Heart left ventricle (tissue), 13 donors: ENCODE results near the gene THAP4.

Experiments
- POLR2A ChIP-seq, 2 donors: fragments of 450-650 bp; IDR thresholded peaks; one replicate each; pipeline ENCODE4 v1.6.1; 2017; ENCODE audit warnings: antibody characterized with exemption in 2 of 2, mild to moderate bottlenecking in 2 of 2, moderate library complexity in 2 of 2
- TF ChIP-seq, protein P1 (sequence below), 12 donors: fragments of 200-600 bp; sonication (generic) in 4 of 12; IDR thresholded peaks; one replicate each; pipeline versions ENCODE4 v1.5.0 to v1.8.0; 2018 to 2022; ENCODE audit warnings: antibody characterized with exemption in 12 of 12, mild to moderate bottlenecking in 5 of 12
- donor health status: ischemic (EF 13 %, LVEDD 7.1; RV severe dilation, severe dysfunction).
- donor health status: DM: no; HTN: yes; CAD: no.
- donor health status: DM: no; HTN: no; CAD: no.
- donor health status: ischemic (EF 25% LVEDD 6.9; RV normal size, moderate dysfunction).
- donor health status: ischemic (EF 25% LVEDD 5.7; RV mildly dilated, moderate dysfunction).
- donor health status: ischemic (EF 35%, LVEDD 5.7; RV mildly dilated, moderate dysfunction).
- donor health status: nonischemic (EF 11% LVEDD 7.7; RV severe dilation, severe dysfunction).
- donor health status: DM: yes; HTN: yes; CAD: no.
- donor health status: PGD.
- donor health status: ischemic (EF 29% LVEDD 5.4; RV normal size, mild dysfunction).
- donor health status: nonischemic (EF 23%, LVEDD 6.1; RV moderate dilation, normal function).

DNA sequence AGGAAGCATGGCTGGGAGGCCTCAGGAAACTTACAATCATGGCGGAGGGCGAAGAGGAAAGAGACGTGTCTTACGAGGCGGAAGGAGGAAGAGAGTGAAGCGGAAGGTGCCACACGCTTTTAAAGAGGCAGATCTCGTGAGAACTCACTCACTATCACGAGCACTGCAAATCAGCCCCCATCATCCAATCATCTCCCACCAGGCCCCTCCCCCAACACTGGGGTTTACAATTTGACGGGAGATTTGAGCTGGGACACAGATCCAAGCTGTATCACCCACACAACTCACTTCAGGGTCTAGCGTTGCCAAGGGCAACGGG is 83.5 kb downstream of the THAP4 start:
- no peak for TF ChIP-seq POLR2A (IDR thresholded peaks at IDR 0.05)
- TF ChIP-seq, protein P1, sequence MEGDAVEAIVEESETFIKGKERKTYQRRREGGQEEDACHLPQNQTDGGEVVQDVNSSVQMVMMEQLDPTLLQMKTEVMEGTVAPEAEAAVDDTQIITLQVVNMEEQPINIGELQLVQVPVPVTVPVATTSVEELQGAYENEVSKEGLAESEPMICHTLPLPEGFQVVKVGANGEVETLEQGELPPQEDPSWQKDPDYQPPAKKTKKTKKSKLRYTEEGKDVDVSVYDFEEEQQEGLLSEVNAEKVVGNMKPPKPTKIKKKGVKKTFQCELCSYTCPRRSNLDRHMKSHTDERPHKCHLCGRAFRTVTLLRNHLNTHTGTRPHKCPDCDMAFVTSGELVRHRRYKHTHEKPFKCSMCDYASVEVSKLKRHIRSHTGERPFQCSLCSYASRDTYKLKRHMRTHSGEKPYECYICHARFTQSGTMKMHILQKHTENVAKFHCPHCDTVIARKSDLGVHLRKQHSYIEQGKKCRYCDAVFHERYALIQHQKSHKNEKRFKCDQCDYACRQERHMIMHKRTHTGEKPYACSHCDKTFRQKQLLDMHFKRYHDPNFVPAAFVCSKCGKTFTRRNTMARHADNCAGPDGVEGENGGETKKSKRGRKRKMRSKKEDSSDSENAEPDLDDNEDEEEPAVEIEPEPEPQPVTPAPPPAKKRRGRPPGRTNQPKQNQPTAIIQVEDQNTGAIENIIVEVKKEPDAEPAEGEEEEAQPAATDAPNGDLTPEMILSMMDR (IDR thresholded peaks at IDR 0.05), result no peak
